ENCODE results near the gene UGDH.
"Not testable (repeated sequence)": the region's sequence is repeated elsewhere in the genome, so short reads cannot be mapped to it uniquely, and the experiment has no call there.

Gene UGDH

GRCh38 chr4:39544580-39545315 lies 17.5 kb upstream of the UGDH start:
- Histone ChIP-seq H3K27me3 (ENCODE audit: insufficient read depth, low read length) (no peaks in the 10 kb centered on the region), H2AFZ (ENCODE audit: low read depth, low read length) (no peak overlapping the region), H3K4me1 (ENCODE audit: insufficient read depth, low read length) (no peaks in the 10 kb centered on the region), H3K4me3 (ENCODE audit: low read length) (no peak overlapping the region), H3K9me3 (ENCODE audit: low read length) (no peaks in the 10 kb centered on the region), H3K36me3 (ENCODE audit: insufficient read depth, low read length) (no peaks in the 10 kb centered on the region)

GRCh38 chr4:39544080-39544479 lies 16.8 kb upstream of the UGDH start:
- H3K4me3 ChIP-seq (ENCODE audit: low read length); H3K36me3 ChIP-seq (ENCODE audit: insufficient read depth, low read length); H3K4me1 ChIP-seq (ENCODE audit: insufficient read depth, low read length); H2AFZ ChIP-seq (ENCODE audit: low read depth, low read length); H3K27me3 ChIP-seq (ENCODE audit: insufficient read depth, low read length); H3K9me3 ChIP-seq (ENCODE audit: low read length): not testable (repeated sequence)

- Histone ChIP-seq H3K4me3 (ENCODE audit: low read length) (no peak overlapping the region), H3K27me3 (ENCODE audit: insufficient read depth, low read length) (no peaks in the 10 kb centered on the region), H3K4me1 (ENCODE audit: insufficient read depth, low read length) (no peaks in the 10 kb centered on the region), H3K9me3 (ENCODE audit: low read length) (no peaks in the 10 kb centered on the region), H3K36me3 (ENCODE audit: insufficient read depth, low read length) (no peaks in the 10 kb centered on the region), H2AFZ (ENCODE audit: low read depth, low read length) (no peak overlapping the region)
These were observed 15.8 kb upstream of the UGDH start for GRCh38 chr4:39543034-39543433.

- H3K9me3 ChIP-seq (ENCODE audit: low read length): no peaks in the 10 kb centered on the region
- H2AFZ ChIP-seq (ENCODE audit: low read depth, low read length): no peak overlapping the region
- H3K4me3 ChIP-seq (ENCODE audit: low read length): no peak overlapping the region
- H3K27me3 ChIP-seq (ENCODE audit: insufficient read depth, low read length): no peaks in the 10 kb centered on the region
- H3K4me1 ChIP-seq (ENCODE audit: insufficient read depth, low read length): no peaks in the 10 kb centered on the region
- H3K36me3 ChIP-seq (ENCODE audit: insufficient read depth, low read length): no peaks in the 10 kb centered on the region
These were observed 15.4 kb upstream of the UGDH start for GRCh38 chr4:39542611-39543012.

GRCh38 chr4:39541987-39542610 lies 14.9 kb upstream of the UGDH start:
- Histone ChIP-seq H3K9me3 (ENCODE audit: low read length) (no peaks in the 10 kb centered on the region), H3K27me3 (ENCODE audit: insufficient read depth, low read length) (no peaks in the 10 kb centered on the region), H3K4me1 (ENCODE audit: insufficient read depth, low read length) (no peaks in the 10 kb centered on the region), H3K4me3 (ENCODE audit: low read length) (no peak overlapping the region), H2AFZ (ENCODE audit: low read depth, low read length) (no peak overlapping the region), H3K36me3 (ENCODE audit: insufficient read depth, low read length) (no peaks in the 10 kb centered on the region)

GRCh38 chr4:39539089-39539611 lies 11.9 kb upstream of the UGDH start:
- Histone ChIP-seq H3K4me3 (ENCODE audit: low read length) (no peak overlapping the region), H3K4me1 (ENCODE audit: insufficient read depth, low read length) (no peaks in the 10 kb centered on the region), H2AFZ (ENCODE audit: low read depth, low read length) (no peak overlapping the region), H3K9me3 (ENCODE audit: low read length) (no peaks in the 10 kb centered on the region), H3K36me3 (ENCODE audit: insufficient read depth, low read length) (peaks cover 12% of the 10 kb centered on the region), H3K27me3 (ENCODE audit: insufficient read depth, low read length) (no peaks in the 10 kb centered on the region)

- Histone ChIP-seq H3K4me3 (ENCODE audit: low read length) (no peak overlapping the region), H3K9me3 (ENCODE audit: low read length) (peaks cover 18% of the 10 kb centered on the region), H3K27me3 (ENCODE audit: insufficient read depth, low read length) (no peaks in the 10 kb centered on the region), H3K4me1 (ENCODE audit: insufficient read depth, low read length) (peaks cover 5% of the 10 kb centered on the region), H3K36me3 (ENCODE audit: insufficient read depth, low read length) (peaks cover 34% of the 10 kb centered on the region), H2AFZ (ENCODE audit: low read depth, low read length) (no peak overlapping the region)
These were observed 6.3 kb upstream of the UGDH start for GRCh38 chr4:39533541-39533940.

- H3K4me3 ChIP-seq (ENCODE audit: low read length); H3K4me1 ChIP-seq (ENCODE audit: insufficient read depth, low read length); H2AFZ ChIP-seq (ENCODE audit: low read depth, low read length); H3K27me3 ChIP-seq (ENCODE audit: insufficient read depth, low read length): not testable (repeated sequence)
- Histone ChIP-seq H3K9me3 (ENCODE audit: low read length) (peaks cover 18% of the 10 kb centered on the region), H3K36me3 (ENCODE audit: insufficient read depth, low read length) (peaks cover 34% of the 10 kb centered on the region)
These were observed 5.0 kb upstream of the UGDH start for GRCh38 chr4:39532237-39532636.

- Histone ChIP-seq H3K36me3 (ENCODE audit: insufficient read depth, low read length) (peaks cover 28% of the 10 kb centered on the region), H3K9me3 (ENCODE audit: low read length) (peaks cover 18% of the 10 kb centered on the region), H3K27me3 (ENCODE audit: insufficient read depth, low read length) (no peaks in the 10 kb centered on the region), H3K4me1 (ENCODE audit: insufficient read depth, low read length) (peaks cover 9% of the 10 kb centered on the region), H3K4me3 (ENCODE audit: low read length) (no peak overlapping the region), H2AFZ (ENCODE audit: low read depth, low read length) (no peak overlapping the region)
These were observed 3.4 kb upstream of the UGDH start for GRCh38 chr4:39530682-39531081.

GRCh38 chr4:39529534-39529933 lies 2.3 kb upstream of the UGDH start:
- H3K36me3 ChIP-seq (ENCODE audit: insufficient read depth, low read length): peaks cover 24% of the 10 kb centered on the region
- peaks cover 18% of the 10 kb centered on the region for H3K9me3 ChIP-seq (ENCODE audit: low read length)
- H3K4me3 ChIP-seq (ENCODE audit: low read length): no peak overlapping the region
- no peaks in the 10 kb centered on the region for H3K27me3 ChIP-seq (ENCODE audit: insufficient read depth, low read length)
- no peak overlapping the region for H2AFZ ChIP-seq (ENCODE audit: low read depth, low read length)
- peaks cover 9% of the 10 kb centered on the region for H3K4me1 ChIP-seq (ENCODE audit: insufficient read depth, low read length)

- H3K4me3 ChIP-seq (ENCODE audit: low read length): peak overlapping the region; percentile 73
- H3K27me3 ChIP-seq (ENCODE audit: insufficient read depth, low read length): no peaks in the 10 kb centered on the region
- H3K36me3 ChIP-seq (ENCODE audit: insufficient read depth, low read length): peaks cover 12% of the 10 kb centered on the region
- H3K9me3 ChIP-seq (ENCODE audit: low read length): peaks cover 10% of the 10 kb centered on the region
- H3K4me1 ChIP-seq (ENCODE audit: insufficient read depth, low read length): peaks cover 9% of the 10 kb centered on the region
- H2AFZ ChIP-seq (ENCODE audit: low read depth, low read length): peak overlapping the region; percentile 58
These were observed 824 bp upstream of the UGDH start for GRCh38 chr4:39528061-39528465.

- peak overlapping the region; percentile 73 for H3K4me3 ChIP-seq (ENCODE audit: low read length)
- H2AFZ ChIP-seq (ENCODE audit: low read depth, low read length): peak overlapping the region; percentile 94
- H3K36me3 ChIP-seq (ENCODE audit: insufficient read depth, low read length): peaks cover under 1% of the 10 kb centered on the region
- H3K27me3 ChIP-seq (ENCODE audit: insufficient read depth, low read length): no peaks in the 10 kb centered on the region
- peaks cover 9% of the 10 kb centered on the region for H3K4me1 ChIP-seq (ENCODE audit: insufficient read depth, low read length)
- H3K9me3 ChIP-seq (ENCODE audit: low read length): peaks cover 7% of the 10 kb centered on the region
These were observed 409 bp downstream of the UGDH start for GRCh38 chr4:39526765-39527295.

- Histone ChIP-seq H3K27me3 (ENCODE audit: insufficient read depth, low read length) (no peaks in the 10 kb centered on the region), H3K9me3 (ENCODE audit: low read length) (peaks cover 7% of the 10 kb centered on the region)
These were observed 1.2 kb downstream of the UGDH start for GRCh38 chr4:39525822-39526690.

More at GRCh38 chr4:39525822-39526690, 1.2 kb downstream of the UGDH start:
- peak overlapping the region; percentile 94 for H2AFZ ChIP-seq (ENCODE audit: low read depth, low read length)
- peaks cover 9% of the 10 kb centered on the region for H3K4me1 ChIP-seq (ENCODE audit: insufficient read depth, low read length)
- H3K36me3 ChIP-seq (ENCODE audit: insufficient read depth, low read length): peaks cover 5% of the 10 kb centered on the region
- H3K4me3 ChIP-seq (ENCODE audit: low read length): peak overlapping the region; percentile 73
